HT-29 (cell line): ENCODE measurements around the gene WNT8B. TPM values are rescaled to one million over a fixed set of nuclear protein-coding genes. Genes with fewer than 3 reads are reported as not detected.

Experiments
- DNase-seq: peaks from one replicate; pipeline ENCODE4 v3.0.0-alpha.2; 2015; ENCODE audit warnings: low spot score
- total RNA-seq: library from RNA; depleted of rRNA; stranded (reverse); fragments of >200 nt; shearing (Covaris generic); gene quantifications from 2 replicates; pipeline ENCODE4 v1.2.3, GENCODE V29; 2014; rRNA removed

The WNT8B gene
- total RNA-seq, 1 experiment from 2014 or later = 0.23 TPM

DNA sequence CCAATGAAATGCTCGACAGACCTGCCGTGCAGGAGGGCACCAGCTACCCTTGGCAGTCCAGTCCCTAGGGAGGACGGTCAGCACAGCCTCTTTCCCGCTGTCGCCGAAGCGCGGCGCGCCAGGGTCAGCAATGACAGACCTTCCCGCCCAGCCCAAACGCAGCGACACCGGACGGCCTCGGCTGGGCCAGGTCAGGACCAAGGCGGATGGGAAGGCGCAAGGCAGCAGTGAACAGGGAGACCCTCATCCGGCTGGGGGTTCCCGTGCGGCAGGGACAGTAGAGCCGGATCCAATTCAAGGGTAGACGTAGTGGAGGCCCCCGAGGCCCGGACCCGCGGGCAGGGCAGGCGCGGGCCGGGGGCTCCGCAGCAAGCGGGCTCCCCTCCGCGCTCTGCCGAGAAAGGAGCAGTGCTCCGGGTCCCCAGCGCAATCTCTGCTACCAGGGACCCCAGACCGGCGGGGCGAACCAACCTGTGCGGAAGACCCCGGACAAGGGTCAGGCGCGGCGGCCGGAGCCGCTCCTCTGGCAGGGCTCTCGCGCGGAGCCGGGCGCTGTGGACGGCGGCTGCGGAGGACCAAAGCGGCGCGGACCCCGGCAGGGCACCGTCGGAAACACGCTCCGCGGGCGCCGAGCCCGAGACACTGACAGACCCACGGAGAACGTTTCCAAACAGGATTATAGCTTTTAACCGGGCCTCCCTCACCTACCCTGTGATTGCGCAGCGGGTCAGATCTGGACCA lies 56.7 kb downstream of the WNT8B start, which contains the start of gene SEC31B:
Gene SEC31B (minus strand): TSS at position 551 of the 741 bp plus-strand sequence. CDS start 2,909 bp downstream, outside the sequence.
- no peak for DNase-seq

DNA sequence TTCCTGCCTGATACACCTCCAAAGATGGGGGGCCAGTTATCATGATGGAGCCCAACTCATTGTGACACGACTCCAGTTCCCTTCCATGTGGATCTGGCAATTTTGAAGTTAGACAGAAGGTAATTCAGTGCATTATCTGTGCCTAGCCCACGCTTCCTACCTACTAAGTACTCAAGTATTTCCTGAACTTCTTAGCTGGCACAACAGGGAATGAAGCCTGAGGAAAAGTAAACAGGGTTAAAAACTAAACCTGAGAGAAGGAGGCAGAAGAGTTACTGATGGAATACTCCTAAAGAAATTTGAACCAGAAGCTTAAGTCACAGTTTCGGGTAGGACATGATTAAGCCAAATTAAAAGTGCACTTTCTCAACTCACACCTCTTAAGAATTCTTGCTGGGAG lies 58.0 kb downstream of the WNT8B start:
- no peak for DNase-seq

DNA sequence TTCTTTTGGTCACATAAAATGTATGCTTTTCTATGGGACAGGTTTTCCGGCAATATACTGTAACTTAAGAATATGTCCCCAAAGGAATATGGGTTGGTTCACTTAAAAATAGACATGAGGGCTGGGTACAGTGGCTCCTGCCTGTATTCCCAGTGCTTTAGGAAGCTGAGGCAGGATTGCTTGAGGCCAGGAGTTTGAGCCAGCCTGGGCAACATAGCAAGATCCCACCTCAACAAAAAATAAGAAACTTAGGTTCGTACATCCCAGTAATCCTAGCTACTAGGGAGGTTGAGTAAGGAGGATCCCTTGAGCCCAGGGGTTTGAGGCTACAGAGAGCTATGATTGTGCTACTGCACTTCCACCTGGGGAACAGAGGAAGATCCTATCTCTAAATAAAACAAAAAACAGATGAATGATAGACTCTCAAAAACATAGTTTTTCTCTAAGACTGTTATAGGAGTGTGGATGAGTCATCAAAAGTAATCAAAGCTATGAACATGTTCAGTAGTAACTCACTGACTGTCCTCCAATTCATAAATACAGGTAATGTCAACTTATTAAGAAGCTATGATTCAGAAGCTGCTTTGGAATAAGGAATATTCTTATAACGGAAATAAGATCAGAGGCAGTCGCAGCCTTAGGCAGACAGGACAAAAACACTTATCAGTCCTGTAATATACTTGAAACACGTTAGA lies 59.4 kb downstream of the WNT8B start:
- DNase-seq = no peak

DNA sequence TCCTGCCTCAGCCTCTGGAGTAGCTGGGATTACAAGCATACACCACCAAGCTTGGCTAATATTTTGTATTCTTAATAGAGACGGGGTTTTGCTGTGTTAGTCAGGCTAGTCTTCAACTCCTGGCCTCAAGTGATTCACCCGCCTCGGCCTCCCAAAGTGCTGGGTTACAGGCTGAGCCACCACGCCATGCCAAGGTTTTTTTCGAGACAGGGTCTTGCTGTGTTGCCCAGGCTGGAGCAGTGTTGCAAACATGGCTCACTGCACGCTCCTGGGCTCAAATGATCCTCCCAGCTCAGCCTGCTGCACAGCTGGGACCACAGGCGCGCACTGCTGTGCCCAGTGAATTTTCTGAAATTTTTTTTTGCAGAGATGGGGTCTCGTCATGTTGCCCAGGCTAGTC lies 60.1 kb downstream of the WNT8B start:
- no peak for DNase-seq

DNA sequence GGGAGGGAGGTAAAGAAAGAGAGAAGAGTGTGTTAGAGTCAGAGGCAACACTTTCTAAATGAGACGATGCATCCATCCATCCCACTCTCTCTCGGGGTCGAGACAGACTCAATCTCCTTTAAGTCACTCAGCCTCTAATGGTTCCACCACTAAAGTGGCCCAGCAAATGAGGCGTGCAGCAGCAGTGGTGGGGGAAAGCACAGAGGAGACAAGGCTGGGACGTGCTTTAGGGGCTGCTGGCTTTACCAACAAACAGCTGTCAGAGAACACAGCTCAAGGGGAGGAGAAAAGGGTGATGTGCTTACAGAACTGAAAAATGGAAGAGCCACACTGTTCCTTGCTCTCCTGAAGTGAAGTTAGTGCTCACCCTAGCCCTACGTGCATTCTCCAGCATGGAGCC lies 61.4 kb downstream of the WNT8B start:
- no peak for DNase-seq

DNA sequence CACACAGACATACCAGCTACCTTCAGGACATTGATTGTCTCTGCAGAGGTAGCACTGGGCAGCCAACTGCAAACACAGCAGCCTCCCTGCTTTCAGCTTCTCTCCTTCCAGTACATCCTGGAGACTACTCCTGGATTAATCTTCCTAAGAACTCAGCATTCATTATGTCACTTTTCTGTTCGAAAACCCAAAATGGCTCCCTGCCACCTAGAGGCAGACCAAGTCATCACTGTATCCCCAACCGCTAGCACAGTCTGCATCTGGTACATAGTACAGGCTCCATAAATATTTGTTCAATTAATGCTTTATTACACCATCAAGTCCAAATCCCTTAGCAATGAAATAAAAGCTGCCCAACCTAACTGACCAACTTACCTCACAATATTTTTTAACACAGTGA lies 61.8 kb downstream of the WNT8B start:
- no peak for DNase-seq

DNA sequence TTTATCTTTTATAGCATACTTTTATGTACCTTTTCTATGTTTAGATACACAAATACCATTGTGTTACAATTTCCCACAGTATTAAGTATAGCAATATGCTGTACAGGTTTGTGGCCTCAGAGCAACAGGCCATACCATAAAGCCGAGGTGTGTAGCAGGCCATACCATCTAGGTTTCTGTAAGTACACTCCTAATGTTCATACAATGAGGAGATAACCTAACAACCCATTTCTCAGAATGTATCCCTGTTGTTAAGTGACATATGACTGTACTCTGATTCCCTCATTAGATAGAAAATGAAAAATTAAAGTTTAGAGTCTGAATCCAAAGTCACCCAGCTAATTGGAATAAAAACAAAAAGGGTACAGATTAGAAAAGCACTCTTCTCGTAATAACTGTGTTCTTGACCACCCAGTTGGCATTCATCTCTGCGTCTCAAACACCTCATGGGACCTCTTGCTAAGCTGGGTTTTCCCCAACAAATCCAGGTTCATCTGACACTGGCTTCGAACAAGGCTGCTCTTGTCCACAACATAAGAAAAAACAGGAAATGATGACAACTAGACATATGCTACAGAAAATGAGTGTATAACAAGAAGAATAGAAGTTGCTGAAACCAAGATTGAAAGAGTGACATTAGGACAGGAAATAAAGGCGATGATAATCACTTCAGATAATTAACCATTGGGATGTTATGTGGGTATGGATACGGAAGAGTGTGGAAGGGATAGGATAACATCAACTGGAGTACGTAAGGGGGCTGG lies 65.5 kb downstream of the WNT8B start:
- DNase-seq = no peak

DNA sequence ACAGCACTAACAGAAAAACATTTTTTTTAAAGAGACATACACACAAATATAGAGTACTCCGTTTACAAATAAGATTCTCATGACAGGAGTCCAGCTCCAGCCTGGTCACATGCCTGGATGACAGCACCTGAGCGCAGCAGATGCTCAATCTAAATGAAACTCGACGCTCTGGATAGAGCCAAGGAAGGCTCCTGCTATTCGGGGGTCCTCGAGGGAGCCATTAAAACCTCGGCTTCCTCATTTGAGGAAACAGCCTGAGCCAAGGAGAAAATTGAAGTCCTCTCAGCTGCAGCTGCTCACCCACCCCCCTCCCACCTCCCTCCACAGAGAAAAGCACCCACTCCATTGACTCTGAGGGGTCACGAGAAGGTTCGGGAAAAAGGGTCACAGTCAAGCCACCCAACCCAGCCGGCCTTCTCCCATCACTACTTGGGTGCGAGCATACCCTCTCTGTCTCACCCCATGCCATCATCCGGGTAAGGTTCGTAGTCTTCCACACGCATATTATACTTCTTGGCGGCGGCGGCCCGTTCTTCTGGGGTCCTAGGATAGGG lies 66.2 kb downstream of the WNT8B start:
- DNase-seq = no peak

DNA sequence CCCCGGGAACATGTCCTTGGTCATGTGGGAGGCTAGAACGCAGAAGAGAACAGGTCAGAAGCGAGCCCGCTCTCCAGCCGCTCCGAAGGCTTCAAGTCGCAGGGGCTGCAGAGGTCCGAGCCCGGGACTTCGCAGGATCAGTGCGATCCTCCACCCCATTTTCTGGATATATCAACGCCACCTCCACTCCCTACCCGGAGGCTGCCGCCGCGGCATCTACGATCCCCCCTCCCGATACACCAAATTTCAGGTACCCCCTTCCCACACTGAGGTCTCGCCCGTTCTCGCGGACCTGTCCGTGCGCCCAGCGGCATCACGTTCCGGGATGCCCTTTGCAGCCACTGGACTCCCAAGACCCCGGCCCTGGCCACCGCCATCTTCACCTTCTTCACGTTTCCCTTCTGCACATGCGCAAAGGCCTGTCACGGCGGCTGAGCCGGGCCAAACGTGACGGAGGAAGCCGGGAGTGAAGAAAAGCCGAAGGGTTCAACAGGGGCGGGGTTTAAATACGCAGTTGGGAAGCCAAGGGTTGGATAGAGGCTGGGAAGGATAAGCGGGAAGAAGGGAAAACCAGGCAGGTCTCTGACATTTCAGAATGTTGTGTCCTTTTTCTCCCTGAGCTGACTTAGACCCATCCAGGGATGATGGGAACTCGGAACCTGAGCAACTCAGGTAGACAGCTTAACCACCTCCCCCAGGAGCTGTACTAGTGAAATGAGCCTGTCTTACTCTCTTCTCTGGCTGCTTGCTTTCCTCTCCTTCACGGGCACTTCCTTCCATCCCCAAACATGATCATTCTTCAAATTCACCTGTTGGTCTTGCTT lies 66.9 kb downstream of the WNT8B start, which contains the start of gene NDUFB8:
Gene NDUFB8 (minus strand): TSS at position 397 of the 824 bp plus-strand sequence. CDS start 20 bp downstream, at position 377.
- peak; percentile 77 for DNase-seq

DNA sequence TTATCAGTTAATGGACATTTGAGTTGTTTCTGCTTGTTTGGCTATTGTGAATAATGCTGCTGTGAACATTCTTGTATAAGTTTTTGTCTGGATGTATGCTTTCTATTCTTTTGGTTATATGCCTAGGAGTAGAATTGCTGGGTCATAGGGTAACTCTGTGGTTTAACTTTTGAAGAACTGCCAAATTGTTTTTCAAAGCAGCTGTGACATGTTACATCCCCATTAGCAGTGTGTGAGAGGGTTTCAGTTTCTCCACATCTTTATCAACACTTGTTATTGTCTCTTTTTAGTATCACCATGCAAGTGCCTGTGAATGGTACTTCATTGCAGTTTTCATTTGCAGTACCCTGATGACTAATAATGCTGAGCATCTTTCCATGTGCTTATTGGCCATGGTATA lies 69.0 kb downstream of the WNT8B start:
- no peak for DNase-seq

Other genes with a start within 250 kb of the WNT8B start
- 14.7 and 15.2 TPM in 2 replicates for gene CHUK, start 233.4 kb upstream of the WNT8B start, total RNA-seq
- gene CWF19L1, start 195.4 kb upstream of the WNT8B start, total RNA-seq = 18.1 and 19.5 TPM in 2 replicates
- 24.5 and 37.6 TPM in 2 replicates for gene BLOC1S2, start 176.3 kb upstream of the WNT8B start, total RNA-seq
- 0.21 TPM in 1 of 2 replicates, not detected in the other for gene PKD2L1, start 132.8 kb upstream of the WNT8B start, total RNA-seq
- 253 and 267 TPM in 2 replicates for gene SCD, start 115.8 kb upstream of the WNT8B start, total RNA-seq
- 1.2 and 2.0 TPM in 2 replicates for gene SEC31B, start 56.9 kb downstream of the WNT8B start, total RNA-seq
- gene NDUFB8, start 66.9 kb downstream of the WNT8B start, total RNA-seq = 289 and 300 TPM in 2 replicates
- 5.2 and 7.4 TPM in 2 replicates for gene HIF1AN, start 72.9 kb downstream of the WNT8B start, total RNA-seq